GM18502 (cell line): ENCODE data around the gene ITGB5.

Experiments
- ATAC-seq: cut with Tn5 transposase; IDR thresholded peaks from one replicate; pipeline ENCODE4 v1.9.1; 2021; ENCODE audit warnings: mild to moderate bottlenecking; ENCODE audit not compliant: unreplicated experiment, poor library complexity

The ITGB5 gene

GRCh38 chr3:124873226-124873625, 13.9 kb downstream of the ITGB5 start:
- no peak for ATAC-seq

- ATAC-seq = no peak
Observed at GRCh38 chr3:124867511-124867910, 19.7 kb downstream of the ITGB5 start.

GRCh38 chr3:124862006-124862405, 25.2 kb downstream of the ITGB5 start:
- no peak for ATAC-seq

- no peak for ATAC-seq
Observed at GRCh38 chr3:124861041-124861440, 26.1 kb downstream of the ITGB5 start.

GRCh38 chr3:124860599-124860998, 26.6 kb downstream of the ITGB5 start:
- no peak for ATAC-seq

DNA sequence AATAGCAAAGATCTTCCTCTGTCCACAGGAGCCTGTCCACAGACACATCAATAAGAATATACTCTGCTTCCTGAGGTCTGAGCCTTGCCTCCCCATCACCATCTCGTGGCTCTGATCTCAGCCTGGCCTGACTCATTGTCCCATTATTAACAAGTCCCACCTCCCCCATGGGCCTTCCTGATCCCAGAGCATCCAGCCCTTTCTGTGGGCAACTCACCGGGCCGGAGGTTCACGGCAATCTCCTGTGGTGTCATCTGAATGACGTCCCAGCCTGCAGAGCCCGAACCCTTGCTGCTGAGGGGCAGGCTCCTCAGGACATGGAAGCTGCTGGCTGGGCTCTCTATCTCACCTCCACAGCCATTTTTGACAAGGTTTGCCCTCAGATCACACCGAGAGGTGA, 28.1 kb downstream of the ITGB5 start:
- ATAC-seq = no peak

DNA sequence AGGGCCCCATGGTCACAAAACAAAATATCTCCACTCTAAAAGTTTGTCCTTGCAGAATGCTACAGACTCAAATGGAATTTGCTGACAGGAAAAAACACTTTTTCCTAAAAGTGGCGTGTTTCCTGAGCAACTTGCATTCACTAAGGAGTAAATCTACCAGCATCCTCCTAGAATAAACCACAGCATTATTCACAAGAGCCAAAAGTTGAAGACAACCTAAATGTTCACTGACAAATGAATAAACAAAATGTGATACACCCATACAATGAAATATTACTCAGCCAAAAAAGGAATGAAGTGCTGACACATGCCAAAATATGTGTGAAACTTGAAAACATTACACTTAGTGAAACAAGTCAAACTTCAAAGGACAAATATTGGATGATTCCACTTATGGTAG, 28.9 kb downstream of the ITGB5 start:
- no peak for ATAC-seq

DNA sequence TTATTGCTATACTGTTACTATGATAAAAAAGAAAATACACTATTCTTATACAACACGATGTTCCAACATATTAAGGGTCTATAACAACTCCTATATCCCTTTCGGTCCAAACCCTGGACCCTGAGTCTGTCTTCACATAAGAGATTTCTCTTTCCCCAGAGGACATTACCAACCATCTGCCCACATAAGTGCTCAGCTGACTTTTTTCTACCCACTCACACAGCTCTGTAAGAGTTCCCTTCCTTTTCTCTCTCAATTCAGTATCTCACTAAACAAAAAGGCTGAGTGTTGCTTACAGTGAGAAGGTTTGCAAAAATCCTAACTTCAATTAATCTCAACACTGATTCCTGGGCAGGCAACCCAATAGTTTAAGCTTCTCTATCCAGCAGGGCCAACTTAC, 30.5 kb downstream of the ITGB5 start:
- ATAC-seq = no peak

GRCh38 chr3:124854009-124854408, 33.2 kb downstream of the ITGB5 start:
- no peak for ATAC-seq

- ATAC-seq = no peak
Observed at GRCh38 chr3:124853446-124853845, 33.7 kb downstream of the ITGB5 start.

DNA sequence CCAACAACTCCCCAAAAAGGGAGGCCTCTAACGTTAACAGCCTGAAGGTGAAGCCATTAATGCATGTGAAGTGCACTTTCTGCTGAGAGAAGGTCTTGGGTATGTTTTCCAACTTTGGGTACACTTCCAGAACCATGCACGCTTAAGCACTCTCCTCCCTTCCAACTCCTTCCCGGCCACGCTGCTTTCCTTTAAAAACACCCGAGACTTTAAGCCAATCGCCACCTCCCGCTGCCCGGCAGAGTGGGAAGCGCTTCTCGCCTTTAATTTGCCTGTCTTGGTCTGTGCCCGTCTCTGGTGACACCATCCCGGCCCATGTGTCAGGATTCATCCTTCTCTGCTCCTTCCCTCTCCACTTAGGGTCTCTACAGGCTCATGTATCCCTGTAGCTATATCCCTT, 35.3 kb downstream of the ITGB5 start:
- ATAC-seq = no peak

GRCh38 chr3:124851136-124851535, 36.0 kb downstream of the ITGB5 start:
- no peak for ATAC-seq

DNA sequence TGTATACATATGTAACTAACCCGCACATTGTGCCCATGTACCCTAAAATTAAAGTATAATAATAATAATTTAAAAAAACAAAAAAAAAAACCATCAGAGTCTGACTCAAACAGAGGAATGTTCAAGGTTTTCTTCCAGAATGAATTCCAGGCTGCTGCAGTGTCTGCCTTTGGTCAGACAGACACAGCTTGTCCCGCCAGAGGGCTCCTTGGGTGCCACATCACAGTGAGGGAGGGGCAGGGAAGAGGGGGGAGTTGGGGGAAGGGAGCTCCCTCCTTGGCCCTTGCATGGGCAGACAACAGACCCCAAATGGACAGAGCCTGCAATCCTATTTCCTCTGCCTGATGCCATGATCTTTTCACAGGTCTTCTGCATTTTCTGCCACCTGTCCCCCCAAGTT, 36.5 kb downstream of the ITGB5 start:
- no peak for ATAC-seq

DNA sequence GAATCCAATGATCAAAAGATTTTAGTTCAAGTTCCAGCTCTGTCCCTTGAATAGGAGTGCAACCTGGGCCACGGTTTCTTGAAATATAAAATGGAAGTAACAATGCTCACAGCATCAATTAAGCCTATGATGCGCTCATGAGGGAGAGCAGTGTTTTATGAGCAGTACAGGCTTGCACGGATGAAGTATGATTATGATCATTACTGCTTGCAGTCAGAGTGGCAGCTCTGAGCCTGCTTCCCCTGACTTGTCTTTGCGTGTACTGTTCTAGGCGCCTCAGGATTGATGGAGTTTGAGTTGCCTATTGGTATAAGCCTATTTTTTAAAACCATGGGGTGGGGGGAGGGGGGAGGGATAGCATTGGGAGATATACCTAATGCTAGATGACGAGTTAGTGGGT, 37.0 kb downstream of the ITGB5 start:
- no peak for ATAC-seq

- ATAC-seq = no peak
Observed at GRCh38 chr3:124848300-124848699, 38.9 kb downstream of the ITGB5 start.

DNA sequence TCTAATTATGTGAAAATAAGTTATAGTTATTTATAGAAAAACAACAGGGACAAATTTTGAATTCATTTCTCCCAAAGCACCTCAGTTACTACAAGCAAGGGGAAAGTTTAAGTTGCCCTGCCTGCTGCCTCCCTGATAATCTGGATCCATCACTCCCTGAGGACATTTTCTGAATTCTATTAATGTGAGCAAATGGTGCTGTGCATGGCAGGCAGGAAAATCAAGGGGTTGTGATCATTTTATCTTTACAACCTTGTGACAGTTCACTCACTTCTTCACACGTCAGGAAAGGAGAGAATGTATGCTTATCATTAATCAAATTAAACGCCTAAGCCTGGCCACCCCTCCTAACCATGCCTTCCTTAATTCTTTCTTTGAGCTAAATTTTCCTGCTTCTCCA, 39.3 kb downstream of the ITGB5 start:
- no peak for ATAC-seq

GRCh38 chr3:124847051-124847450, 40.1 kb downstream of the ITGB5 start:
- ATAC-seq = no peak

DNA sequence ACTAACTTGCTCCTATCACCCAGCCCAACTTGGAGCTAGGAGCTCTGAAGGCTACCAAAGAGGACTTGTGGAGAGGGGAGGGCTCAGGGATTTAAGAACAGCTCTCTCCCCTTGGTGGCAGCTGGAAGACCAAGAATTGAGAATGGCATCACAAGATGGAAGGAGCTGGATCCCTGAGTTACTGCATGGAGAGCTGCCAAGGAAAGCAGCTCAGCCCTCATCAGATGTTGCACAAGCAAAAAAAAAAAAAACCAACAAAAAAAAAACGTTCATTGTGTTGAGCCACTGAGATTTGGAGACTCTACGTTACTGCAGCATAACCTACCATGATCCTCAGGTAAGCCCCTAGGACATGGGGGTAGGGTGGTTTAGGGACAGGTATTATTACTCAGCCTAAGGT, 41.0 kb downstream of the ITGB5 start:
- no peak for ATAC-seq

DNA sequence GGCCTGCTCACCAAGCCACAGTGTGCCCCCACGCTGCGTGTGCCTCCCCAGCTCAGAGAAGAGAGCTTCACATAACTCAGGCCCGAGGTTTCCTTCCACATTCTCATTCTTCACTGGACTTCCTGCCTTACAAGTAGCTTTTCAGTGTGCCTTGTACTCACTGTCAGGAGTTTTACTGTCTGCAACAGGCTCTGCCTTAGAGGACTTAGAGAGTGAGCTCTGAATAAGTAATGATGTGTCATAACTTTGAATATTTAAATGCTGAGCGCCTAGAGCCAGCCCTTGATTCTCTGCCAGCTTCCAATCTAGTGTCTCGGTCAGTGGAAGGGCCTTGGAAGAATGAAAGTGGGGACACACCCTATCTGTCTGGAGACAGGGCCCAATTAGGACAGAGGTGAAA, 41.8 kb downstream of the ITGB5 start:
- no peak for ATAC-seq

DNA sequence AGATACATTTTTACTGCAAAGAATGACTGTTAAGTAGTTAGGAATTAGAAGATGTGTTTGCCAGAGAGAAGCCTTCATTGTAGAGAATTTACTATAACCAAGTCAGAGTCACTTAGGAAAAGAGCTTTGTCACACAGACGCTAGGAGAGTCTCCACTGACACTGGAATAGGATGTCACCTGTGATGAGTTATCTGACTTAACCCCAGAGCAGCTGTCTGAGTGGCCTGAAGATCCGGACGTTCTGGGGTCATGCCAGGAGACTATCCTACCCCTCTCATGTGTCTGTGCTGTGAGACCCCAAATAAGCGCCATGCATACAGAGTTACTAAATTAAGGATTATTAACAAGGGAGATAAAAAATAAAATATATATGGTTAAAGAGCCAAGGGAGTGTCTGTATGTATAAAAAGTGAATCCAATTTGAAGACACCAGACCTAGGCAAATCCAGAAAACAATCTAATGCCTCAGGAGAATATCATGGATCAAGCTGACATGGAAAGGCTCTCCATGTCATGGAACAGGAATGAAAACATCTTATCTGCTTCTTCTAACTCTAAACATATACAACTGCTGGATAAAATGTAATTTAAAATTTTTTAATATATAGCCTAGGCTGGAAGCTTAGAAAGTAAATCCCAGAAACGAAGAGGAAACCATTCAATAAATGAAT, 43.5 kb downstream of the ITGB5 start:
- ATAC-seq = no peak

GRCh38 chr3:124843047-124843446, 44.1 kb downstream of the ITGB5 start:
- no peak for ATAC-seq

GRCh38 chr3:124841517-124841916, 45.6 kb downstream of the ITGB5 start:
- no peak for ATAC-seq

DNA sequence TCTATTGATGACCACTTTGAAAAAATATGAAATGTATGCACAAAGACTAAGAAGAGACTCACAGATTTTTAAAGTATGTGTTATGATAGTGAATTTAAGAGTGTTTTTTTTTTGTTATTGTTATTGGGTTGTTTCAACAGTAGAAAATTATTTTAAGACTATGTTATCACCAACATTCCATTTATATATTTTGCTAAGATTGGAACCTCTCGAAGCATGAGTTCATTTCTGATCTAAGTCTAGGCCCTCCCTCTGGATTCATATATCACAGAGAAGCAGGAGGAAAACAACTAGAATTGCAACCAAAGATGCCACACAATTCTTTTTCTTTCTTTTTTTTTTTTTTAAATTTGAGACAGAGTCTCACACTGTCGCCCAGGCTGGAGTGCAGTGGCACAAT, 46.8 kb downstream of the ITGB5 start:
- no peak for ATAC-seq
